Mesenchymal stem cell (in vitro differentiated cells and primary cell): ENCODE results near the gene HSPB9.
"Not testable (repeated sequence)": the region's sequence is repeated elsewhere in the genome, so short reads cannot be mapped to it uniquely, and the experiment has no call there.

Experiments used
- DNase-seq: peaks from one replicate; pipeline ENCODE4 v3.0.0-alpha.2; 2013
- H2AFZ ChIP-seq: one replicate; pipeline ENCODE4 v1.6.1; 2013; ENCODE audit warnings: low read depth, mild to moderate bottlenecking, control low read depth, inconsistent platforms, low read length, moderate library complexity
- H2AK5ac ChIP-seq: 2 replicates; pipeline ENCODE4 v1.6.1; 2013; ENCODE audit warnings: low read length, moderate library complexity, mild to moderate bottlenecking, inconsistent platforms; ENCODE audit not compliant: severe bottlenecking
- H2BK120ac ChIP-seq: one replicate; pipeline ENCODE4 v1.6.1; 2013; ENCODE audit warnings: low read depth, mild to moderate bottlenecking, inconsistent platforms, low read length, moderate library complexity
- H2BK12ac ChIP-seq, 2 experiments: one replicate each; pipeline ENCODE4 v1.6.1; 2013; ENCODE audit warnings: inconsistent platforms in 2 of 2, low read length in 2 of 2, mild to moderate bottlenecking in 2 of 2, moderate library complexity in 2 of 2, control low read depth in 1 of 2
- H2BK15ac ChIP-seq: one replicate; pipeline ENCODE4 v1.6.1; 2013; ENCODE audit warnings: mild to moderate bottlenecking, low read depth, inconsistent platforms; ENCODE audit not compliant: poor library complexity, severe bottlenecking
- H2BK5ac ChIP-seq: 2 replicates; pipeline ENCODE4 v1.6.1; 2013; ENCODE audit warnings: low read depth, mild to moderate bottlenecking, low read length, control low read depth, inconsistent platforms; ENCODE audit not compliant: poor library complexity, severe bottlenecking
- H3K14ac ChIP-seq, 2 experiments: one replicate each; pipeline ENCODE4 v1.6.1; 2013; ENCODE audit warnings: inconsistent platforms in 2 of 2, low read length in 2 of 2, control low read depth in 1 of 2, mild to moderate bottlenecking in 1 of 2, moderate library complexity in 1 of 2
- H3K18ac ChIP-seq, 2 experiments: one replicate each; pipeline ENCODE4 v1.6.1; 2013; ENCODE audit warnings: inconsistent platforms in 2 of 2, low read length in 2 of 2, control low read depth in 1 of 2, low read depth in 1 of 2, mild to moderate bottlenecking in 1 of 2
- H3K23ac ChIP-seq, 2 experiments: one replicate each; pipeline ENCODE4 v1.6.1; 2013; ENCODE audit warnings: inconsistent platforms in 2 of 2, low read length in 2 of 2, mild to moderate bottlenecking in 2 of 2, moderate library complexity in 2 of 2, control low read depth in 1 of 2
- H3K27ac ChIP-seq: 2 replicates; pipeline ENCODE4 v1.5.1; 2013; ENCODE audit warnings: mild to moderate bottlenecking, moderate library complexity, low read length, control low read depth, inconsistent platforms; ENCODE audit not compliant: poor library complexity, severe bottlenecking
- H3K27me3 ChIP-seq, 2 experiments: 2 replicates each; pipeline versions ENCODE4 v1.6.1 to v1.7.0; 2013; ENCODE audit warnings: low read length in 2 of 2, mild to moderate bottlenecking in 2 of 2, moderate library complexity in 2 of 2, control low read depth in 1 of 2, inconsistent platforms in 1 of 2; ENCODE audit not compliant: control insufficient read depth in 1 of 2, insufficient read depth in 1 of 2
- H3K36me3 ChIP-seq, 2 experiments: 2 replicates each; pipeline versions ENCODE4 v1.6.1 to v1.7.0; 2013; ENCODE audit warnings: low read length in 2 of 2, control low read depth in 1 of 2, inconsistent platforms in 1 of 2, low read depth in 1 of 2, mild to moderate bottlenecking in 1 of 2; ENCODE audit not compliant: insufficient read depth in 2 of 2, control insufficient read depth in 1 of 2
- H3K4ac ChIP-seq, 2 experiments: one replicate each; pipeline ENCODE4 v1.6.1; 2013; ENCODE audit warnings: inconsistent platforms in 2 of 2, low read length in 2 of 2, mild to moderate bottlenecking in 2 of 2, moderate library complexity in 2 of 2, control low read depth in 1 of 2, low read depth in 1 of 2
- H3K4me1 ChIP-seq: 2 replicates; pipeline ENCODE4 v1.6.1; 2013; ENCODE audit warnings: low read depth, low read length, control low read depth; ENCODE audit not compliant: control insufficient read depth, insufficient read depth
- H3K4me2 ChIP-seq: 2 replicates; pipeline ENCODE4 v1.6.1; 2013; ENCODE audit warnings: low read length, mild to moderate bottlenecking, inconsistent platforms; ENCODE audit not compliant: poor library complexity, severe bottlenecking
- H3K4me3 ChIP-seq, 2 experiments: 2 replicates each; pipeline versions ENCODE4 v1.5.1 to v1.7.0; 2013; ENCODE audit warnings: low read length in 2 of 2, mild to moderate bottlenecking in 2 of 2, control low read depth in 1 of 2, low read depth in 1 of 2; ENCODE audit not compliant: insufficient read depth in 1 of 2
- H3K79me1 ChIP-seq: replicated peaks from 2 replicates; pipeline ENCODE4 v1.6.1; 2013; ENCODE audit warnings: mild to moderate bottlenecking, control low read depth, low read length, inconsistent platforms; ENCODE audit not compliant: poor library complexity, severe bottlenecking
- H3K9ac ChIP-seq: 2 replicates; pipeline ENCODE4 v1.7.0; 2013; ENCODE audit warnings: mild to moderate bottlenecking, low read length, moderate library complexity
- H3K9me3 ChIP-seq: 2 replicates; pipeline ENCODE4 v1.7.0; 2013; ENCODE audit warnings: mild to moderate bottlenecking, low read length; ENCODE audit not compliant: control insufficient read depth
- H4K8ac ChIP-seq: one replicate; pipeline ENCODE4 v1.6.1; 2013; ENCODE audit warnings: inconsistent platforms, mild to moderate bottlenecking, low read length, moderate library complexity
- H4K91ac ChIP-seq: one replicate; pipeline ENCODE4 v1.6.1; 2013; ENCODE audit warnings: mild to moderate bottlenecking, low read length, inconsistent platforms
- WGBS: methylation state at CpG from one replicate; pipeline ENCODE4 v1.1.7; 2013; ENCODE audit warnings: mixed read lengths; 5-methylcytosine and 5-hydroxymethylcytosine counted together

Gene HSPB9

GRCh38 chr17:42140690-42141089, 18.1 kb downstream of the HSPB9 start:
- not testable (repeated sequence) for H3K14ac ChIP-seq, H3K9me3 ChIP-seq, H2BK12ac ChIP-seq, H3K9ac ChIP-seq, H4K8ac ChIP-seq, H3K4me2 ChIP-seq, H4K91ac ChIP-seq, H3K4me3 ChIP-seq, H2BK15ac ChIP-seq, H3K4ac ChIP-seq, H2AFZ ChIP-seq, H2AK5ac ChIP-seq, H3K23ac ChIP-seq, DNase-seq, H3K27me3 ChIP-seq, H2BK5ac ChIP-seq, H2BK120ac ChIP-seq, H3K27ac ChIP-seq, H3K18ac ChIP-seq
- WGBS = 98% methylated on average over 6 of the region's 7 CpGs
- peaks cover 15% of the 10 kb centered on the region for H3K79me1 ChIP-seq
- peaks cover 30 to 33% of the 10 kb centered on the region in 2 experiments for H3K36me3 ChIP-seq
- H3K4me1 ChIP-seq = peaks cover 39% of the 10 kb centered on the region

DNA sequence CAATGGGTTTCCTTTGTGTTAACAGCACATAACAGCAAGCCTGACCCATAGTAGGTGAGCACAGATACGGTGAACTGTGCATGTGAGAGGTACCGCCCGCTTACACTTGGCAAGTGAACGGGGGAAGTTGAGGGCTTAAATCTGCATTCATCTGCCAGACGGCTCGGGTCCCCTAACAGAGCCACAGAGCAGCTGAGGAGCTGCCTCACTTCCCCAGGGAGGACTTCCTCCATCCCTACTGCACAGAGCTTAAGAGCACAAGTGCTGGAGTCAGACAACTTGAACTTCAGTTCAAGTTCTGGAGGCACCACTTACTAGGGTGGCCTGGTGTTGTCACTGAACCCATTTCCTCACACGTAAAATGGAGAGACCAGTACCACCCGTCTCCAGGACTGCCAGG, 18.8 kb downstream of the HSPB9 start:
- no peak overlapping the region for H2BK120ac ChIP-seq
- H2BK12ac ChIP-seq = no peak overlapping the region
- H2BK5ac ChIP-seq = no peak overlapping the region
- peaks cover 13% of the 10 kb centered on the region for H3K79me1 ChIP-seq
- no peak for DNase-seq
- H2BK15ac ChIP-seq = no peak overlapping the region
- H2AFZ ChIP-seq = no peak overlapping the region
- no peak overlapping the region for H3K4ac ChIP-seq
- H2AK5ac ChIP-seq = no peak overlapping the region
- H3K14ac ChIP-seq = no peak overlapping the region
- no peak overlapping the region for H4K91ac ChIP-seq
- H3K4me2 ChIP-seq = no peak overlapping the region
- no peaks in the 10 kb centered on the region for H3K27me3 ChIP-seq
- H3K9ac ChIP-seq = no peak overlapping the region
- 81% methylated on average over 8 of the region's 8 CpGs for WGBS
- peaks cover 29 to 30% of the 10 kb centered on the region in 2 experiments for H3K36me3 ChIP-seq
- no peak overlapping the region for H4K8ac ChIP-seq
- H3K4me1 ChIP-seq = peaks cover 34% of the 10 kb centered on the region
- H3K18ac ChIP-seq = no peak overlapping the region
- no peak overlapping the region for H3K27ac ChIP-seq
- H3K23ac ChIP-seq = no peak overlapping the region
- no peak overlapping the region for H3K4me3 ChIP-seq
- H3K9me3 ChIP-seq = no peaks in the 10 kb centered on the region

DNA sequence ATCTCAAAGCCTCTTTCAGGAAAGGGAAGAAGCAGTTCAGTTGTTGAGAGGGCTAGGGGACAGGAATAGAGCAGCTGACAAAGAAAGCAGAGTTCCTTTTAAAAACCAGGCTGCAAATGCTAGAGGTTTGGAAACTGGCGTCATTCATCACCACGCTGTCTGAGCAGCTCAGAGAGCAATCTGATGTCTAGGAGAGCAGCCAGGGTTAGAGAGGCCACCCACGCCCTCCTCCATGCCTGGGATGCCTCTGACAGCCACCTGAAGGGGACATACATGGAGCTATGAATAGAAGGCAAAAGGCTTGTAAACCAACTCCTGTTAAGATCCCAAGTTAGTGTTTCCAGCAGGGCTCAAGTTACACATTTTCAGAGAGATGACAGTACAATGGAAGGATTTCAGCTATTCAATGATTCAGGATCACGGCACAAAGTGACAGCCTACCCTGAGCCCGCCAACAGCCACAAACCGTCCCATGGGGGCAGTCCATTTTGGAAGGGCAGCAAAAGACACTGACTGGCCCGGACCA, 19.8 kb downstream of the HSPB9 start:
- H3K27me3 ChIP-seq = no peaks in the 10 kb centered on the region
- H3K9ac ChIP-seq = peak overlapping the region; percentile 34
- H3K79me1 ChIP-seq = peaks cover 12% of the 10 kb centered on the region
- H3K27ac ChIP-seq = peak overlapping the region; percentile 53
- no peak overlapping the region for H2BK120ac ChIP-seq
- no peak overlapping the region for H2AFZ ChIP-seq
- H3K14ac ChIP-seq = no peak overlapping the region
- peak; percentile 31 for DNase-seq
- no peak overlapping the region for H2AK5ac ChIP-seq
- H3K4me3 ChIP-seq = peak overlapping the region in 1 of 2 experiments; percentile 25
- no peak overlapping the region for H4K91ac ChIP-seq
- H3K36me3 ChIP-seq = peaks cover 27 to 33% of the 10 kb centered on the region in 2 experiments
- no peaks in the 10 kb centered on the region for H3K9me3 ChIP-seq
- H2BK12ac ChIP-seq = no peak overlapping the region
- H3K4me2 ChIP-seq = peak overlapping the region; percentile 7
- H3K4me1 ChIP-seq = peaks cover 34% of the 10 kb centered on the region
- WGBS = 86% methylated on average over 7 of the region's 7 CpGs
- H2BK15ac ChIP-seq = no peak overlapping the region
- H3K23ac ChIP-seq = no peak overlapping the region
- no peak overlapping the region for H4K8ac ChIP-seq
- no peak overlapping the region for H3K18ac ChIP-seq
- H2BK5ac ChIP-seq = no peak overlapping the region
- no peak overlapping the region for H3K4ac ChIP-seq

- H2AK5ac ChIP-seq, H4K8ac ChIP-seq, H3K4ac ChIP-seq: not testable (repeated sequence)
Observed at GRCh38 chr17:42143138-42143537, 20.5 kb downstream of the HSPB9 start.

More at GRCh38 chr17:42143138-42143537, 20.5 kb downstream of the HSPB9 start:
- Histone ChIP-seq H3K27ac (peak overlapping the region; percentile 4), H3K4me1 (peaks cover 33% of the 10 kb centered on the region), H3K4me3 (peak overlapping the region in 1 of 2 experiments; percentile 25), H3K79me1 (peaks cover 12% of the 10 kb centered on the region), H3K36me3 (peaks cover 31 to 38% of the 10 kb centered on the region in 2 experiments)
- not testable (repeated sequence) for H2BK120ac ChIP-seq, H3K9ac ChIP-seq, H4K91ac ChIP-seq, H3K27me3 ChIP-seq, H2BK5ac ChIP-seq, H3K14ac ChIP-seq, H2BK12ac ChIP-seq, H3K4me2 ChIP-seq, H3K9me3 ChIP-seq, DNase-seq, H3K18ac ChIP-seq, H3K23ac ChIP-seq, H2AFZ ChIP-seq, H2BK15ac ChIP-seq
- 93% methylated on average over 4 of the region's 4 CpGs for WGBS
